ENCODE measurements around the gene ZAP70.

The ZAP70 gene

DNA sequence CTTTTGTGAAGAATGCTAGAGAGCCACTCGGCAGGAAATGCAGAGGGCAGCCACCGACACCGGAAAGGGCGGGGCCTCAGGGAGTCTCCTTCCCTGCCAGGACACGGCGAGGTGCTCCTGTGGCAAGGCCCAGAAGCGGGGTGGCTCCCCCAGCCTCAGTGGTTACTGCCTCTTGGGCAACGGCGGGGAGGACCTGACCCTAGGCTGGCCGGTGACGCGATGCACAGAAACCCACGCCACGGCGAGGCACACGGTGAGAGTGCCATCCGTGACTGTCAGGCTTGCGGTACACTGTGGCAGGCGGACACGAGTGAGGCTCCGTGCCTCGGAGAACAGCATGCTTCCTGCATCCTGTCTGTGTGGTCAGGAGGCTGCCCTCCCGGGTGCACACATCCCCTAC lies 47.8 kb downstream of the ZAP70 start:
- no peaks in the 10 kb centered on the region for H3K9me3 ChIP-seq (ENCODE audit: control insufficient read depth, insufficient read depth, low read length)
- no peaks in the 10 kb centered on the region for H3F3A ChIP-seq (ENCODE audit: control insufficient read depth, insufficient read depth)
- H3K9me2 ChIP-seq (replicated peaks; ENCODE audit: control insufficient read depth, low read length) = no peaks in the 10 kb centered on the region
- H3K4me2 ChIP-seq (ENCODE audit: low read length) = no peak overlapping the region
- no peaks in the 10 kb centered on the region for H3K4me1 ChIP-seq (ENCODE audit: control insufficient read depth, low read length)
- no peaks in the 10 kb centered on the region for H4K20me1 ChIP-seq (ENCODE audit: control insufficient read depth, insufficient read depth, low read depth, low read length)
- TF ChIP-seq EZH2phosphoT487 (IDR thresholded peaks at IDR 0.05; ENCODE audit: borderline replicate concordance, low read length) = no peak
- TF ChIP-seq, protein P1, sequence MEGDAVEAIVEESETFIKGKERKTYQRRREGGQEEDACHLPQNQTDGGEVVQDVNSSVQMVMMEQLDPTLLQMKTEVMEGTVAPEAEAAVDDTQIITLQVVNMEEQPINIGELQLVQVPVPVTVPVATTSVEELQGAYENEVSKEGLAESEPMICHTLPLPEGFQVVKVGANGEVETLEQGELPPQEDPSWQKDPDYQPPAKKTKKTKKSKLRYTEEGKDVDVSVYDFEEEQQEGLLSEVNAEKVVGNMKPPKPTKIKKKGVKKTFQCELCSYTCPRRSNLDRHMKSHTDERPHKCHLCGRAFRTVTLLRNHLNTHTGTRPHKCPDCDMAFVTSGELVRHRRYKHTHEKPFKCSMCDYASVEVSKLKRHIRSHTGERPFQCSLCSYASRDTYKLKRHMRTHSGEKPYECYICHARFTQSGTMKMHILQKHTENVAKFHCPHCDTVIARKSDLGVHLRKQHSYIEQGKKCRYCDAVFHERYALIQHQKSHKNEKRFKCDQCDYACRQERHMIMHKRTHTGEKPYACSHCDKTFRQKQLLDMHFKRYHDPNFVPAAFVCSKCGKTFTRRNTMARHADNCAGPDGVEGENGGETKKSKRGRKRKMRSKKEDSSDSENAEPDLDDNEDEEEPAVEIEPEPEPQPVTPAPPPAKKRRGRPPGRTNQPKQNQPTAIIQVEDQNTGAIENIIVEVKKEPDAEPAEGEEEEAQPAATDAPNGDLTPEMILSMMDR (IDR thresholded peaks at IDR 0.05; ENCODE audit: low read depth, low read length, poor library complexity, severe bottlenecking) = no peak
- H3K27me3 ChIP-seq (ENCODE audit: control insufficient read depth, low read length) = no peaks in the 10 kb centered on the region
- H3K36me3 ChIP-seq (ENCODE audit: control insufficient read depth, low read length) = peaks cover 78% of the 10 kb centered on the region
- H3K27ac ChIP-seq (ENCODE audit: low read depth, low read length) = no peak overlapping the region
- H3K79me2 ChIP-seq (ENCODE audit: control insufficient read depth, low read length) = no peaks in the 10 kb centered on the region
- H3K4me3 ChIP-seq (ENCODE audit: low read length) = no peak overlapping the region

DNA sequence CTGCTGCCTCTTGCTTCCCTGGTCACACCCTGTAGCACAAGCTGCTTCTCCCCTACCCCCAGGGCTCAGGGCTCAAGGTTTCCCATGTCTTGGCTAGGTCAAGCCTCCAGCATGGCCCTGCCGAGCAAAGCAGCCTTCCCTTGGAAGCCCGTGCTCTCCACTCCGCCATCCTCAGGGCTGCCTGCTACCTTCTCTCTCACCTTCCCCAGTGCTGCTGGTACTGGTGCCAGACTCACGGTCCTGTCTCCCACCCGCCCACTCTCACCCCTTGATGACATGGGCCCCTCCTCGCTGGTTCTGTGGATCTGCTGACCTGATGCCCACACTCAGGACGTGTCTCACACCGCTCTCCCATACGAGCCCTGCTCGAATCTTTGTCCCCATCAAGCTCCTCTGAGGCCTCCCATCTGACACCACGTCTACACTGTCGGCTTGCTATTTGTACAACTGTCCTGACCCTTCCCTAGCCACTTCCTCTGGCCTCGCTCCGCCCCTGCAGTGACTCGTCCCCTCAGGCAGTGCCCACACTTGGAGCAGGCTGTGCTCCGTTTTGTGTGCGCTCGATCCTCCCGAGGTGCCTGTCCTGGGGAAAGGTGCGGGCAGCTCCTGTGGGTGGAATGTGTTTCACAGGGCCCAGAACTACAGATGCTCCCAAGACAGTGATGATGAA lies 49.9 kb downstream of the ZAP70 start:
- H3K4me1 ChIP-seq (ENCODE audit: control insufficient read depth, low read length) = no peaks in the 10 kb centered on the region; the same call in 1 of the 2 replicates
- no peaks in the 10 kb centered on the region for H3K27me3 ChIP-seq (ENCODE audit: control insufficient read depth, low read length)
- H3K4me2 ChIP-seq (ENCODE audit: low read length) = no peak overlapping the region
- no peaks in the 10 kb centered on the region for H3K9me2 ChIP-seq (replicated peaks; ENCODE audit: control insufficient read depth, low read length)
- H3K27ac ChIP-seq (ENCODE audit: low read depth, low read length) = no peak overlapping the region
- H3K36me3 ChIP-seq (ENCODE audit: control insufficient read depth, low read length) = peaks cover 70% of the 10 kb centered on the region
- no peak overlapping the region for H3K4me3 ChIP-seq (ENCODE audit: low read length)
- no peaks in the 10 kb centered on the region for H3F3A ChIP-seq (ENCODE audit: control insufficient read depth, insufficient read depth)
- H3K79me2 ChIP-seq (ENCODE audit: control insufficient read depth, low read length) = no peaks in the 10 kb centered on the region
- no peaks in the 10 kb centered on the region for H4K20me1 ChIP-seq (ENCODE audit: control insufficient read depth, insufficient read depth, low read depth, low read length)
- no peaks in the 10 kb centered on the region for H3K9me3 ChIP-seq (ENCODE audit: control insufficient read depth, insufficient read depth, low read length)
- no peak for TF ChIP-seq EZH2phosphoT487 (IDR thresholded peaks at IDR 0.05; ENCODE audit: borderline replicate concordance, low read length)
- TF ChIP-seq, protein P1 (IDR thresholded peaks at IDR 0.05; ENCODE audit: low read depth, low read length, poor library complexity, severe bottlenecking) = no peak

DNA sequence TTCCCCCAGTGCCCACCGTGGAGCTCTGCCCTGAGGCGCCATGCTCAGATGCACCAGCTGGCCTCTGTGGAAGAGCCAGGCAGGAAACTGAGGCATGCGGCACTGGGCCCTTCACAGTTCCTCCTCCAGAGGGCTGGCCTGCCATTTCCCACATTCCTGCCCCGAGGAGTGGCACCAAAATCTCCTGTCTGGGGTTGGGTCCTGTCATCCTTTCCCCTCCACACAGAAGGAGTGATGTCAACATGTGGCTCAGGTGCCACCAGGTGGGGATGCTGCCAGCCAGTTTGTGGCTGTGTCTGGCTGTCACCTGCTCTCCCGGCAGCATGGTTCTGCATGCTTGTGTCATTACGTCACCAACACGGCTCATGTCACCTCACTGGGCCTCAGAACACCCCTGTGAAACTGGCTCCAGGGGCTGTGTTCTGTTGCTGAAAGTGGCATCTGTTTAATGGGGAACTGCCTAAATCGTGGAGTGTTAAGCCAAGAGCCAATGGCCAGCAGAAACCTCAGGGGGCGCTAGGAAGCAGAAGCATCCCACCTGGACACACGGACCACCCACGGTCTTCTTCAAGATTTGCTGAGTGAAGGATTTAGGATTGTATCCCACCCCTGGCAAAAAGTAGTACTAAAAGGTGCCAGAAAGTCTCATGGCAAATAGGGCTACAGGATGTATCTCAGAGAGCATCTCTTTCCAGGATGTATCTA lies 51.3 kb downstream of the ZAP70 start:
- peaks cover 56% of the 10 kb centered on the region for H3K36me3 ChIP-seq (ENCODE audit: control insufficient read depth, low read length)
- H3K4me2 ChIP-seq (ENCODE audit: low read length) = no peak overlapping the region
- H3K9me2 ChIP-seq (replicated peaks; ENCODE audit: control insufficient read depth, low read length) = no peaks in the 10 kb centered on the region
- no peaks in the 10 kb centered on the region for H3K27me3 ChIP-seq (ENCODE audit: control insufficient read depth, low read length)
- no peaks in the 10 kb centered on the region for H3K9me3 ChIP-seq (ENCODE audit: control insufficient read depth, insufficient read depth, low read length)
- H3K79me2 ChIP-seq (ENCODE audit: control insufficient read depth, low read length) = no peaks in the 10 kb centered on the region
- H3F3A ChIP-seq (ENCODE audit: control insufficient read depth, insufficient read depth) = no peaks in the 10 kb centered on the region
- peaks cover 6% of the 10 kb centered on the region; the same call in 1 of the 2 replicates for H3K4me1 ChIP-seq (ENCODE audit: control insufficient read depth, low read length)
- no peaks in the 10 kb centered on the region for H4K20me1 ChIP-seq (ENCODE audit: control insufficient read depth, insufficient read depth, low read depth, low read length)
- TF ChIP-seq, protein P1 (IDR thresholded peaks at IDR 0.05; ENCODE audit: low read depth, low read length, poor library complexity, severe bottlenecking) = no peak
- TF ChIP-seq EZH2phosphoT487 (IDR thresholded peaks at IDR 0.05; ENCODE audit: borderline replicate concordance, low read length) = no peak
- H3K27ac ChIP-seq (ENCODE audit: low read depth, low read length) = no peak overlapping the region
- H3K4me3 ChIP-seq (ENCODE audit: low read length) = no peak overlapping the region

Data from DOHH2 (cell line).